Epidermal melanocyte (primary cell): ENCODE measurements around the gene C5AR1.
"Not testable (repeated sequence)": the region's sequence is repeated elsewhere in the genome, so short reads cannot be mapped to it uniquely, and the experiment has no call there.

Experiments
- DNase-seq: peaks from one replicate; pipeline ENCODE4 v3.0.0; 2011; ENCODE audit warnings: low spot score; ENCODE audit not compliant: insufficient read length

C5AR1 gene

GRCh38 chr19:47363758-47364531 is 54.3 kb downstream of the C5AR1 start:
- DNase-seq, result no peak

- not testable (repeated sequence) for DNase-seq
Observed at GRCh38 chr19:47365455-47365854, 55.8 kb downstream of the C5AR1 start.

- DNase-seq, result no peak
Observed at GRCh38 chr19:47370045-47370611, 60.5 kb downstream of the C5AR1 start.

- DNase-seq, result no peak
Observed at GRCh38 chr19:47371261-47371660, 61.6 kb downstream of the C5AR1 start.
